Pulmonary artery endothelial cell (primary cell): ENCODE data around the gene FAM98C. TPM values are rescaled to one million over a fixed set of nuclear protein-coding genes. Genes with fewer than 3 reads are reported as not detected.
"Not testable (repeated sequence)": the region's sequence is repeated elsewhere in the genome, so short reads cannot be mapped to it uniquely, and the experiment has no call there.

Experiments
- DNase-seq: peaks from one replicate; pipeline ENCODE4 v3.0.0-alpha.2; 2011; ENCODE audit warnings: low read depth, low spot score
- total RNA-seq: library from RNA; depleted of rRNA; stranded (reverse); fragments of >200 nt; gene quantifications from 2 replicates; pipeline ENCODE4 v1.2.3, GENCODE V29; 2014

The FAM98C gene
- total RNA-seq, 1 donor from 2014 or later: 8.2 TPM

- no peak for DNase-seq
Measured at GRCh38 chr19:38395381-38396114, 7.3 kb upstream of the FAM98C start.

GRCh38 chr19:38399081-38399480, 3.8 kb upstream of the FAM98C start:
- DNase-seq: no peak

GRCh38 chr19:38399537-38399936, 3.4 kb upstream of the FAM98C start:
- DNase-seq: no peak

- no peak for DNase-seq
Measured at GRCh38 chr19:38400361-38400760, 2.5 kb upstream of the FAM98C start.

GRCh38 chr19:38401148-38401547, 1.7 kb upstream of the FAM98C start:
- peak; percentile 17 for DNase-seq

- no peak for DNase-seq
Measured at GRCh38 chr19:38402623-38402966, 298 bp upstream of the FAM98C start.

GRCh38 chr19:38404858-38405257, 2.0 kb downstream of the FAM98C start:
- DNase-seq: no peak

GRCh38 chr19:38405276-38405675, 2.4 kb downstream of the FAM98C start:
- no peak for DNase-seq

GRCh38 chr19:38409631-38410133, 6.8 kb downstream of the FAM98C start:
- DNase-seq: no peak

GRCh38 chr19:38410407-38410806, 7.5 kb downstream of the FAM98C start:
- not testable (repeated sequence) for DNase-seq

- no peak for DNase-seq
Measured at GRCh38 chr19:38411041-38411712, 8.3 kb downstream of the FAM98C start.

GRCh38 chr19:38411898-38412297, 9.0 kb downstream of the FAM98C start:
- not testable (repeated sequence) for DNase-seq

- DNase-seq: no peak
Measured at GRCh38 chr19:38412491-38412890, 9.6 kb downstream of the FAM98C start.

GRCh38 chr19:38412961-38413360, 10.1 kb downstream of the FAM98C start:
- no peak for DNase-seq

- DNase-seq: no peak
Measured at GRCh38 chr19:38413416-38413815, 10.5 kb downstream of the FAM98C start.

- DNase-seq: no peak
Measured at GRCh38 chr19:38417146-38417543, 14.3 kb downstream of the FAM98C start.

- no peak for DNase-seq
Measured at GRCh38 chr19:38417544-38418506, 14.9 kb downstream of the FAM98C start.

- DNase-seq: no peak
Measured at GRCh38 chr19:38420935-38421334, 18.0 kb downstream of the FAM98C start.

GRCh38 chr19:38421856-38422255, 19.0 kb downstream of the FAM98C start:
- DNase-seq: no peak

- no peak for DNase-seq
Measured at GRCh38 chr19:38422438-38422837, 19.5 kb downstream of the FAM98C start.

GRCh38 chr19:38424272-38424671, 21.4 kb downstream of the FAM98C start:
- DNase-seq: no peak
